ENCODE data around the gene CCNB1. TPM values are rescaled to one million over a fixed set of nuclear protein-coding genes. Genes with fewer than 3 reads are reported as not detected.

The CCNB1 gene
- total RNA-seq, 2 donors from 2014 or later = 196 to 260 TPM

- H3K9ac ChIP-seq (ENCODE audit: extremely low read depth, low read length, poor library complexity, severe bottlenecking) = no peak overlapping the region
- no peak overlapping the region for H3K27ac ChIP-seq (ENCODE audit: low read depth, low read length)
- no peaks in the 10 kb centered on the region for H3K9me3 ChIP-seq (ENCODE audit: control insufficient read depth, low read length)
- H3K36me3 Mint-ChIP-seq (ENCODE audit: low read depth) = no peaks in the 10 kb centered on the region
- no peak for DNase-seq
- H3K4me1 Mint-ChIP-seq = no peaks in the 10 kb centered on the region
- H3K4me1 ChIP-seq (ENCODE audit: control insufficient read depth, insufficient read depth, low read length) = no peaks in the 10 kb centered on the region
- H3K4me3 Mint-ChIP-seq = no peak overlapping the region
- no peaks in the 10 kb centered on the region for H3K36me3 ChIP-seq (ENCODE audit: control insufficient read depth, insufficient read depth, low read length)
- no peaks in the 10 kb centered on the region for H3K9me3 Mint-ChIP-seq
- H3K27me3 Mint-ChIP-seq (ENCODE audit: insufficient read depth) = no peaks in the 10 kb centered on the region
- no peak for TF ChIP-seq CTCF (conservative IDR thresholded peaks at IDR 0.05)
- WGBS, 2 experiments (ENCODE audit: insufficient coverage in 1 of 2, insufficient read length in 1 of 2) = 98% methylated on average over 10 to 11 of the region's 11 CpGs
- no peak overlapping the region for H3K27ac Mint-ChIP-seq
- no peak overlapping the region for H3K4me3 ChIP-seq (ENCODE audit: low read length)
- no peaks in the 10 kb centered on the region for H3K27me3 ChIP-seq (ENCODE audit: control insufficient read depth, insufficient read depth, low read length, poor library complexity, severe bottlenecking)
Measured at GRCh38 chr5:69156456-69156855, 10.5 kb upstream of the CCNB1 start.

DNA sequence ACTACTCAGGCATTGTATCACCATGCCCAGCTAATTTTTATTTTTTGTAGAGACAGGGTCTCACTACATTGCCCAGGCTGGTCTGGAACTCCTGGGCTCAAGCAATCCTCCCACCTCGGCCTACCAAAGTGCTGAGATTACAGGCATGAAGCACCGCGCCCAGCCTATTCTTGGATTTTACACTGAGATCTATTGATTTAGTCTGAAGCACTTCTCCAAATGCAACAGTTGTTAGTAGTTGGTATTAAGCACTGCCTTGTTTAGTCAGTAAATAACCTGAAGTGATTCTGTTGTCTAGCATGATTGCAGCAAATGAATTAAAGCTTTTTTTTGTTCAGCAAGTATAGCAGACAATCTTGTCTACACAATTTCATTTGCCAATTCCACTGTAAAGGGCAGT is 8.9 kb upstream of the CCNB1 start:
- no peak for DNase-seq
- 94 to 97% methylated on average over 3 of the region's 3 CpGs for WGBS, 2 experiments (ENCODE audit: insufficient coverage in 1 of 2, insufficient read length in 1 of 2)
- no peak overlapping the region for H3K4me3 ChIP-seq (ENCODE audit: low read length)

DNA sequence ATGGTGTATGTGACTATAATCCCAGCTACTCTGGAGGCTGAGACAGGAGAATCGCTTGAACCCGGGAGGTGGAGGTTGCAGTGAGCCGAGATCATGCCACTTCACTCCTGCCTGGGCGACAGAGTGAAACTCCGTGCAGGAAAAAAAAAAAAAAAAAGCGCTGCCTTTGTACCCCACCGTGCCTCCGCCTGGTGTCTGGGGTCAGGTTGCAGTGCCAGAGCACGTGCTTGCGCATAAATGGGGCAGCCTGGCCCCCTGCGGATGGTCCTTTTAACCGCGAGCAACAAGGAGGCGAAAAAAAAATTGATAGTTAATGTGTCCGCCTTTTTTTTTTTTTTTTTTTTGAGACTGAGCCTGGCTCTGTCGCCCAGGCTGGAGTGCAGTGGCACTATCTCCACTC is 6.3 kb upstream of the CCNB1 start:
- no peaks in the 10 kb centered on the region for H3K9me3 ChIP-seq (ENCODE audit: control insufficient read depth, low read length)
- no peaks in the 10 kb centered on the region for H3K27me3 Mint-ChIP-seq (ENCODE audit: insufficient read depth)
- no peak for TF ChIP-seq CTCF (conservative IDR thresholded peaks at IDR 0.05)
- no peaks in the 10 kb centered on the region for H3K9me3 Mint-ChIP-seq
- no peaks in the 10 kb centered on the region for H3K4me1 ChIP-seq (ENCODE audit: control insufficient read depth, insufficient read depth, low read length)
- H3K4me3 ChIP-seq (ENCODE audit: low read length) = no peak overlapping the region
- no peak overlapping the region for H3K4me3 Mint-ChIP-seq
- H3K9ac ChIP-seq (ENCODE audit: extremely low read depth, low read length, poor library complexity, severe bottlenecking) = no peak overlapping the region
- H3K4me1 Mint-ChIP-seq = no peaks in the 10 kb centered on the region
- H3K36me3 Mint-ChIP-seq (ENCODE audit: low read depth) = no peaks in the 10 kb centered on the region
- no peak overlapping the region for H3K27ac Mint-ChIP-seq
- DNase-seq = no peak
- H3K27ac ChIP-seq (ENCODE audit: low read depth, low read length) = no peak overlapping the region
- no peaks in the 10 kb centered on the region for H3K36me3 ChIP-seq (ENCODE audit: control insufficient read depth, insufficient read depth, low read length)
- 90 to 100% methylated on average over 2 to 16 of the region's 16 CpGs for WGBS, 2 experiments (ENCODE audit: insufficient coverage in 1 of 2, insufficient read length in 1 of 2)
- no peaks in the 10 kb centered on the region for H3K27me3 ChIP-seq (ENCODE audit: control insufficient read depth, insufficient read depth, low read length, poor library complexity, severe bottlenecking)

More for the DNA sequence above, 8.9 kb upstream of the CCNB1 start:
- H3K27me3 ChIP-seq (ENCODE audit: control insufficient read depth, insufficient read depth, low read length, poor library complexity, severe bottlenecking) = no peaks in the 10 kb centered on the region
- no peaks in the 10 kb centered on the region for H3K36me3 ChIP-seq (ENCODE audit: control insufficient read depth, insufficient read depth, low read length)
- Mint-ChIP-seq H3K4me1 (no peaks in the 10 kb centered on the region), H3K4me3 (no peak overlapping the region), H3K27ac (no peak overlapping the region), H3K9me3 (no peaks in the 10 kb centered on the region), H3K27me3 (ENCODE audit: insufficient read depth) (no peaks in the 10 kb centered on the region), H3K36me3 (ENCODE audit: low read depth) (no peaks in the 10 kb centered on the region)
- no peak overlapping the region for H3K9ac ChIP-seq (ENCODE audit: extremely low read depth, low read length, poor library complexity, severe bottlenecking)
- no peak for TF ChIP-seq CTCF (conservative IDR thresholded peaks at IDR 0.05)
- H3K27ac ChIP-seq (ENCODE audit: low read depth, low read length) = no peak overlapping the region
- H3K9me3 ChIP-seq (ENCODE audit: control insufficient read depth, low read length) = no peaks in the 10 kb centered on the region
- no peaks in the 10 kb centered on the region for H3K4me1 ChIP-seq (ENCODE audit: control insufficient read depth, insufficient read depth, low read length)

All from endodermal cell (in vitro differentiated cells).